HCT116 (cell line): ENCODE results near the gene S100PBP. TPM values are rescaled to one million over a fixed set of nuclear protein-coding genes. Genes with fewer than 3 reads are reported as not detected.

Experiments used
- ATAC-seq: fragments of 200-7000 bp; cut with Tn5 transposase; 2 replicates; pipeline ENCODE4 v1.9.1; 2020; ENCODE audit warnings: mild to moderate bottlenecking, moderate library complexity
- BruUV-seq: library from RNA; stranded (reverse); fragments of 400-500 nt; replicated peaks from 2 replicates; lab custom pipeline; 2021; lab: Mats Ljungman, UMichigan
- CTCF ChIA-PET: fragments of 300-600 bp; sonication (Branson Sonifier 250); formaldehyde crosslinking; loops from one replicate; lab custom pipeline; 2021; ENCODE audit warnings: antibody characterized with exemption; lab: Charles Lee
- POLR2A ChIA-PET: fragments of 300-600, 350-600 bp; sonication (Branson Sonifier 250); formaldehyde crosslinking; loops from one replicate; lab custom pipeline; 2021; ENCODE audit warnings: antibody characterized with exemption; lab: Charles Lee
- RAD21 ChIA-PET, 2 experiments: fragments of 300-600 bp; sonication (Branson Sonifier 250); formaldehyde crosslinking; loops; one replicate each; lab custom pipeline; 2023; ENCODE audit warnings: low total read pairs in 2 of 2; ENCODE audit not compliant: uncharacterized antibody in 2 of 2, unreplicated experiment in 2 of 2, low non-redundant PET in 1 of 2; lab: Charles Lee
- DNase-seq: peaks from one replicate; pipeline ENCODE4 v3.0.0-alpha.2; 2010; ENCODE audit warnings: low read depth, low spot score
- H2AFZ ChIP-seq: fragments of 200-600 bp; shearing (Covaris generic), sonication (generic); 2 replicates; pipeline ENCODE4 v1.6.1; 2017; ENCODE audit warnings: low read depth, mixed run types, mixed read lengths, antibody characterized with exemption, low read length; ENCODE audit not compliant: poor library complexity, severe bottlenecking
- H3K27ac ChIP-seq: 2 replicates; pipeline ENCODE4 v1.5.1; 2012; ENCODE audit warnings: low read depth, low read length
- H3K27me3 ChIP-seq: fragments of 200-600 bp; sonication (generic); 2 replicates; pipeline ENCODE4 v1.6.1; 2016; ENCODE audit warnings: mixed run types, low read length, mixed read lengths; ENCODE audit not compliant: insufficient read depth
- H3K36me3 ChIP-seq, 2 experiments: fragments of 200-500 bp in 1 of 2; fragments of 200-600 bp in 1 of 2; sonication (Bioruptor generic) in 1 of 2; sonication (generic) in 1 of 2; 2 replicates each; pipeline versions ENCODE4 v1.5.1 to v1.6.1; 2014 to 2016; ENCODE audit warnings: low read length in 2 of 2, inconsistent platforms in 1 of 2, mixed read lengths in 1 of 2, mixed run types in 1 of 2; ENCODE audit not compliant: insufficient read depth in 2 of 2, control insufficient read depth in 1 of 2
- H3K4me1 ChIP-seq, 2 experiments: fragments of 200-600 bp in 1 of 2; sonication (generic) in 1 of 2; 2 replicates each; pipeline versions ENCODE4 v1.5.1 to v1.6.1; 2012 to 2017; ENCODE audit warnings: low read length in 2 of 2, inconsistent platforms in 1 of 2, mild to moderate bottlenecking in 1 of 2, mixed read lengths in 1 of 2, mixed run types in 1 of 2, moderate library complexity in 1 of 2; ENCODE audit not compliant: insufficient read depth in 2 of 2, control insufficient read depth in 1 of 2
- H3K4me2 ChIP-seq: fragments of 200-600 bp; sonication (generic); 2 replicates; pipeline ENCODE4 v1.6.1; 2017; ENCODE audit warnings: mixed run types, low read length, mixed read lengths
- H3K4me3 ChIP-seq, 2 experiments: fragments of 200-600 bp in 1 of 2; sonication (generic) in 1 of 2; replicated peaks in 1 of 2; 2 replicates each; pipeline ENCODE4 v1.5.1; 2011 to 2016; ENCODE audit warnings: low read length in 2 of 2, control low read depth in 1 of 2, low read depth in 1 of 2, mild to moderate bottlenecking in 1 of 2, mixed read lengths in 1 of 2, mixed run types in 1 of 2
- H3K79me2 ChIP-seq: fragments of 200-600 bp; sonication (generic); 2 replicates; pipeline ENCODE4 v1.6.1; 2017; ENCODE audit warnings: mild to moderate bottlenecking, mixed run types, low read length, moderate library complexity, mixed read lengths; ENCODE audit not compliant: insufficient read depth
- H3K9ac ChIP-seq: fragments of 200-600 bp; sonication (generic); 2 replicates; pipeline ENCODE4 v1.6.1; 2016; ENCODE audit warnings: low read length, mixed read lengths
- H3K9me2 ChIP-seq: fragments of 200-600 bp; sonication (generic), shearing (Covaris generic); 2 replicates; pipeline ENCODE4 v1.6.1; 2017; ENCODE audit warnings: mixed run types, mild to moderate bottlenecking, moderate library complexity; ENCODE audit not compliant: insufficient read depth
- H3K9me3 ChIP-seq, 2 experiments: fragments of 200-500 bp in 1 of 2; fragments of 200-600 bp in 1 of 2; sonication (Bioruptor generic) in 1 of 2; sonication (generic) in 1 of 2; 2 replicates each; pipeline ENCODE4 v1.6.1; 2014 to 2017; ENCODE audit warnings: low read length in 2 of 2, mixed read lengths in 2 of 2, inconsistent platforms in 1 of 2, low read depth in 1 of 2, mild to moderate bottlenecking in 1 of 2, mixed run types in 1 of 2, moderate library complexity in 1 of 2; ENCODE audit not compliant: control insufficient read depth in 1 of 2, insufficient read depth in 1 of 2
- H4K20me1 ChIP-seq: fragments of 200-600 bp; sonication (generic), shearing (Covaris generic); 2 replicates; pipeline ENCODE4 v1.6.1; 2017; ENCODE audit warnings: mixed run types, mild to moderate bottlenecking, moderate library complexity; ENCODE audit not compliant: insufficient read depth
- CEBPB ChIP-seq: IDR thresholded peaks from 2 replicates; pipeline ENCODE4 v1.6.1; 2012; ENCODE audit warnings: low read depth
- EGR1 ChIP-seq: IDR thresholded peaks from 2 replicates; pipeline ENCODE4 v1.6.1; 2012; ENCODE audit warnings: low read depth
- ELF1 ChIP-seq: IDR thresholded peaks from 2 replicates; pipeline ENCODE4 v1.6.1; 2012; ENCODE audit warnings: low read depth, borderline replicate concordance
- EZH2 ChIP-seq: fragments of 200-600 bp; sonication (generic); IDR thresholded peaks from 2 replicates; pipeline ENCODE4 v1.6.1; 2017; ENCODE audit warnings: antibody characterized with exemption, mixed run types
- POLR2AphosphoS5 ChIP-seq: IDR thresholded peaks from 2 replicates; pipeline ENCODE4 v1.6.1; 2011; ENCODE audit warnings: mild to moderate bottlenecking, low read depth, low read length, moderate library complexity
- SIN3A ChIP-seq: IDR thresholded peaks from 2 replicates; pipeline ENCODE4 v1.6.1; 2012; ENCODE audit warnings: low read depth
- SRF ChIP-seq: IDR thresholded peaks from 2 replicates; pipeline ENCODE4 v1.6.1; 2012; ENCODE audit warnings: low read depth
- YY1 ChIP-seq: IDR thresholded peaks from 2 replicates; pipeline ENCODE4 v1.6.1; 2011; ENCODE audit warnings: low read length, low read depth, moderate library complexity, mild to moderate bottlenecking; ENCODE audit not compliant: insufficient replicate concordance; ENCODE audit errors: extremely low read depth
- ZFX ChIP-seq: fragments of 450-650 bp; IDR thresholded peaks from 2 replicates; pipeline ENCODE4 v1.6.1; 2017
- ZNF274 ChIP-seq: fragments of 200-500 bp; sonication (Bioruptor generic); IDR thresholded peaks from 2 replicates; pipeline ENCODE4 v1.6.1; 2014; ENCODE audit warnings: mild to moderate bottlenecking, low read depth, low read length, inconsistent platforms
- intact Hi-C: fragments of 100-400 bp; cut with micrococcal nuclease; formaldehyde crosslinking; loops from 2 replicates; pipeline ENCODE4 v1.10.0; 2022
- total RNA-seq: library from RNA; stranded (reverse); gene quantifications from one replicate; pipeline ENCODE4 v1.2.1, GENCODE V29; 2021; ENCODE audit not compliant: unreplicated experiment
- TF ChIP-seq, protein P1 (sequence below): IDR thresholded peaks from 2 replicates; pipeline ENCODE4 v1.6.1; 2011; ENCODE audit warnings: mild to moderate bottlenecking, low read length, moderate library complexity; ENCODE audit not compliant: insufficient replicate concordance; ENCODE audit errors: extremely low read depth

The S100PBP gene
- total RNA-seq, 1 experiment from 2014 or later = 38.2 TPM

DNA sequence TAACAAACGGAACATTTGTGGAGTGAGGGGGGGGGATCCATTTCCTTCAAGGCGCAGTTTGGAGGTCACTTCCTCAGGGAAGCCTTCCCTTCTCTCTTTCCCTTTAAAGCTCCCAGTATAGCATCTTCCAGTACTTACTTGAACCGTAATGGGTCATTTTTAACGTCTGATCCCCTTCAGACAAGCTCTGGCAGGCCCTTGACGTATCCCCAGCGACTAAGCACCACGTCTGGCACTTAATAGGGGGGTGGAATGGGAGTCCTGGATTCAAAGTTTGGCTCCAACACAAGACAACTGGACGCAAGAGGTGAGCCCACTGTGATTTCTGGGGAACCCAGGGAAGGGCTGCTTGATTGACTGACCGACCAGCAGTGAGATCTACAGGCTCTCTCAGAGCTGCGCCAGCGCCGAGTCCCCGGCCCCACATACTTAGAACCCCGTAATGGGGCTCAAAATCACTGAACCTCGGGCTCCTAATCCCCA lies 736 bp upstream of the S100PBP start:
- TF ChIP-seq SRF = no peak
- no peak for TF ChIP-seq ELF1
- TF ChIP-seq POLR2AphosphoS5 = no peak
- TF ChIP-seq EZH2 = no peak
- TF ChIP-seq CEBPB = no peak
- no peak for TF ChIP-seq ZFX
- TF ChIP-seq SIN3A = no peak
- TF ChIP-seq, protein P1, sequence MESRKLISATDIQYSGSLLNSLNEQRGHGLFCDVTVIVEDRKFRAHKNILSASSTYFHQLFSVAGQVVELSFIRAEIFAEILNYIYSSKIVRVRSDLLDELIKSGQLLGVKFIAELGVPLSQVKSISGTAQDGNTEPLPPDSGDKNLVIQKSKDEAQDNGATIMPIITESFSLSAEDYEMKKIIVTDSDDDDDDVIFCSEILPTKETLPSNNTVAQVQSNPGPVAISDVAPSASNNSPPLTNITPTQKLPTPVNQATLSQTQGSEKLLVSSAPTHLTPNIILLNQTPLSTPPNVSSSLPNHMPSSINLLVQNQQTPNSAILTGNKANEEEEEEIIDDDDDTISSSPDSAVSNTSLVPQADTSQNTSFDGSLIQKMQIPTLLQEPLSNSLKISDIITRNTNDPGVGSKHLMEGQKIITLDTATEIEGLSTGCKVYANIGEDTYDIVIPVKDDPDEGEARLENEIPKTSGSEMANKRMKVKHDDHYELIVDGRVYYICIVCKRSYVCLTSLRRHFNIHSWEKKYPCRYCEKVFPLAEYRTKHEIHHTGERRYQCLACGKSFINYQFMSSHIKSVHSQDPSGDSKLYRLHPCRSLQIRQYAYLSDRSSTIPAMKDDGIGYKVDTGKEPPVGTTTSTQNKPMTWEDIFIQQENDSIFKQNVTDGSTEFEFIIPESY = no peak
- no peak for TF ChIP-seq EGR1
- no peak for TF ChIP-seq ZNF274
- TF ChIP-seq YY1 = no peak
- intact Hi-C loops = loop anchor here (5.0 kb wide), 1 partner anchor 221 kb away; the partner anchor contains the start of gene AK2
- RAD21 ChIA-PET = no interaction called here

More for the DNA sequence above, 736 bp upstream of the S100PBP start:
- Histone ChIP-seq H3K4me3 (peak overlapping the region; percentile 94 to 98), H3K4me1 (peaks cover 17 to 32% of the 10 kb centered on the region in 2 experiments), H3K79me2 (peaks cover 91% of the 10 kb centered on the region), H3K9ac (peak overlapping the region; percentile 98), H3K27ac (peak overlapping the region; percentile 98), H2AFZ (no peak overlapping the region), H3K27me3 (no peaks in the 10 kb centered on the region), H3K36me3 (peaks cover 0 to 9% of the 10 kb centered on the region in 2 experiments; a peak in 1 of 4 replicates), H3K4me2 (peak overlapping the region; percentile 71), H3K9me3 (no peaks in the 10 kb centered on the region), H4K20me1 (peaks cover 7% of the 10 kb centered on the region; the same call in 1 of the 2 replicates), H3K9me2 (no peaks in the 10 kb centered on the region)
- ChIA-PET POLR2A (no interaction called here), CTCF (interaction anchor here (0.6 to 0.7 kb wide), 2 partner anchors 54 to 270 kb away, joined by 3 to 4 read pairs; no protein-coding TSS in a partner anchor)
- ATAC-seq = peak; percentile 13
- no peak for DNase-seq
- TSS peak; percentile 71 for BruUV-seq
